Psoas muscle (tissue), 8 donors: ENCODE results near the gene FAM177A1. TPM values are rescaled to one million over a fixed set of nuclear protein-coding genes. Genes with fewer than 3 reads are reported as not detected.
A peak's percentile ranks its signal among the peaks of the same experiment; 100 is the strongest.
"Not testable (repeated sequence)": the region's sequence is repeated elsewhere in the genome, so short reads cannot be mapped to it uniquely, and the experiment has no call there.

Source experiments
- ATAC-seq, 4 donors: fragments of 200-7000 bp; cut with Tn5 transposase; one replicate each; pipeline ENCODE4 v1.9.1; 2020; ENCODE audit warnings: moderate library complexity in 3 of 4, mild to moderate bottlenecking in 2 of 4
- DNase-seq, 2 donors: peaks; one replicate each; pipeline ENCODE4 v3.0.0-alpha.2; 2020
- H3K27ac ChIP-seq: fragments of 200-600 bp; one replicate; pipeline ENCODE4 v1.8.0; 2022
- H3K27me3 ChIP-seq, 3 donors: fragments of 200-600 bp in 1 of 3; one replicate each; pipeline versions ENCODE4 v1.6.1 to v1.8.0; 2013 to 2022; ENCODE audit warnings: low read length in 2 of 3, mild to moderate bottlenecking in 2 of 3, moderate library complexity in 1 of 3; ENCODE audit not compliant: insufficient read depth in 3 of 3
- H3K36me3 ChIP-seq, 2 donors: fragments of 200-600 bp in 1 of 2; one replicate each; pipeline versions ENCODE4 v1.6.1 to v1.8.0; 2013 to 2022; ENCODE audit warnings: low read depth in 1 of 2, mild to moderate bottlenecking in 1 of 2, moderate library complexity in 1 of 2; ENCODE audit not compliant: insufficient read depth in 1 of 2
- H3K4me1 ChIP-seq: fragments of 200-600 bp; one replicate; pipeline ENCODE4 v1.8.0; 2022
- H3K4me3 ChIP-seq: fragments of 200-600 bp; one replicate; pipeline ENCODE4 v1.8.0; 2022; ENCODE audit warnings: mild to moderate bottlenecking
- H3K9me3 ChIP-seq: fragments of 200-600 bp; one replicate; pipeline ENCODE4 v1.8.0; 2022
- CTCF ChIP-seq: fragments of 200-600 bp; IDR thresholded peaks from one replicate; pipeline ENCODE4 v1.8.0; 2022; ENCODE audit warnings: antibody characterized with exemption
- whole genome bisulfite sequencing, 3 donors: extraction: QIAGEN DNeasy Blood & Tissue Kit; methylation state at CpG; one replicate each; pipeline versions ENCODE4 v1.1.6 to v1.1.7; 2013; 5-methylcytosine and 5-hydroxymethylcytosine counted together
- intact Hi-C, 2 donors: fragments of 100-400 bp; cut with DNase I; formaldehyde crosslinking; loops; one replicate each; pipeline versions ENCODE4 v1.11.0 to v1.14.2; 2022
- polyA plus RNA-seq, 3 donors: library from polyadenylated mRNA; stranded (reverse); fragments of 200-250 nt; gene quantifications; one replicate each; pipeline ENCODE4 v1.2.3, GENCODE V29; 2013
- total RNA-seq, 4 donors: library from RNA; stranded (reverse); fragmentation: NEBNext Ultra II Directional in 2 of 4; extraction: Animal tissue kit (Norgen Biotek cat#: 25700) in 2 of 4; gene quantifications; one replicate each; pipeline versions ENCODE4 v1.2.1 to v1.2.4, GENCODE V29; 2021 to 2023
- donor health status: healthy with polysubstance abuse.
- donor health status: DM: no; HTN: no; CAD: no; lungs with moderate emphysema.
- donor health status: Bipolar disorder and iron deficiency.
- donor health status: healthy.
- donor health status: DM: yes; HTN: yes; CAD: no.
- donor health status: DM: no; HTN: no; CAD: no.
- donor health status: DM: no; HTN: no; CAD: no.
- donor health status: DM: yes; HTN: yes; CAD: no.

Gene FAM177A1
- total and polyA plus RNA-seq, 7 donors, result 32.9 to 83.3 (median 57.2) TPM

GRCh38 chr14:35050652-35051051, 4.6 kb downstream of the FAM177A1 start:
- peaks cover 3 to 53% of the 10 kb centered on the region in 2 donors for H3K36me3 ChIP-seq
- no peaks in the 10 kb centered on the region for H3K27me3 ChIP-seq
- ATAC-seq (peak; percentile 56 to 64 (median 64)), DNase-seq (no peak)
- peaks cover 26% of the 10 kb centered on the region for H3K4me1 ChIP-seq
- 0 to 5% (median 0%) methylated on average over 1 of the region's 1 CpG for WGBS, 3 donors
- no peak overlapping the region for H3K4me3 ChIP-seq
- TF ChIP-seq CTCF, result no peak
- intact Hi-C loops, result loop anchor here in 1 of 2 donors (5.0 kb wide), 1 partner anchor 72 kb away; the partner anchor contains the start of genes PPP2R3C and PRORP
- H3K9me3 ChIP-seq, result no peaks in the 10 kb centered on the region
- peak overlapping the region; percentile 84 for H3K27ac ChIP-seq

- DNase-seq, result no peak
- no peak for ATAC-seq
- Histone ChIP-seq H3K9me3 (no peaks in the 10 kb centered on the region), H3K4me3 (no peak overlapping the region), H3K27me3 (no peaks in the 10 kb centered on the region), H3K27ac (no peak overlapping the region), H3K4me1 (peaks cover 34% of the 10 kb centered on the region), H3K36me3 (peaks cover 3 to 63% of the 10 kb centered on the region in 2 donors)
- WGBS, 3 donors, result 92 to 96% (median 94%) methylated on average over 1 of the region's 1 CpG
- TF ChIP-seq CTCF, result no peak
- intact Hi-C loops, result loop anchor here in 1 of 2 donors (5.0 kb wide), 1 partner anchor 71 kb away; the partner anchor contains the start of genes PPP2R3C and PRORP
These were observed 5.7 kb downstream of the FAM177A1 start for GRCh38 chr14:35051796-35052195.

- Histone ChIP-seq H3K36me3 (peaks cover 3 to 70% of the 10 kb centered on the region in 2 donors), H3K4me3 (no peak overlapping the region), H3K9me3 (no peaks in the 10 kb centered on the region), H3K27ac (no peak overlapping the region), H3K4me1 (peaks cover 31% of the 10 kb centered on the region), H3K27me3 (no peaks in the 10 kb centered on the region)
- 77 to 98% (median 93%) methylated on average over 2 of the region's 2 CpGs for WGBS, 3 donors
- TF ChIP-seq CTCF, result no peak
- intact Hi-C loops, result loop anchor here in 1 of 2 donors (5.0 kb wide), 1 partner anchor 70 kb away; the partner anchor contains the start of genes PPP2R3C and PRORP
- DNase-seq (no peak), ATAC-seq (no peak)
These were observed 6.6 kb downstream of the FAM177A1 start for GRCh38 chr14:35052637-35053036.

GRCh38 chr14:35061113-35061791, 15.2 kb downstream of the FAM177A1 start:
- H3K4me1 ChIP-seq, intact Hi-C loops, H3K9me3 ChIP-seq, H3K27ac ChIP-seq, H3K27me3 ChIP-seq, H3K4me3 ChIP-seq: not testable (repeated sequence)
- ATAC-seq (peak in 3 of 4 donors; percentile 64 to 67 (median 65)), DNase-seq (peak; percentile 25 to 62)
- peaks cover 4 to 66% of the 10 kb centered on the region in 2 donors for H3K36me3 ChIP-seq
- 67 to 80% (median 78%) methylated on average over 1 of the region's 1 CpG for whole genome bisulfite sequencing, 3 donors

GRCh38 chr14:35065731-35066130, 19.7 kb downstream of the FAM177A1 start:
- ATAC-seq, H3K4me1 ChIP-seq, H3K4me3 ChIP-seq, H3K9me3 ChIP-seq, H3K27ac ChIP-seq, intact Hi-C loops, H3K27me3 ChIP-seq, DNase-seq: not testable (repeated sequence)
- peaks cover 4 to 62% of the 10 kb centered on the region in 2 donors for H3K36me3 ChIP-seq
- WGBS, 3 donors, result 93 to 94% (median 94%) methylated on average over 5 of the region's 5 CpGs
